ENCODE results near the gene PDIA6.

PDIA6 gene, protein sequence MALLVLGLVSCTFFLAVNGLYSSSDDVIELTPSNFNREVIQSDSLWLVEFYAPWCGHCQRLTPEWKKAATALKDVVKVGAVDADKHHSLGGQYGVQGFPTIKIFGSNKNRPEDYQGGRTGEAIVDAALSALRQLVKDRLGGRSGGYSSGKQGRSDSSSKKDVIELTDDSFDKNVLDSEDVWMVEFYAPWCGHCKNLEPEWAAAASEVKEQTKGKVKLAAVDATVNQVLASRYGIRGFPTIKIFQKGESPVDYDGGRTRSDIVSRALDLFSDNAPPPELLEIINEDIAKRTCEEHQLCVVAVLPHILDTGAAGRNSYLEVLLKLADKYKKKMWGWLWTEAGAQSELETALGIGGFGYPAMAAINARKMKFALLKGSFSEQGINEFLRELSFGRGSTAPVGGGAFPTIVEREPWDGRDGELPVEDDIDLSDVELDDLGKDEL

DNA sequence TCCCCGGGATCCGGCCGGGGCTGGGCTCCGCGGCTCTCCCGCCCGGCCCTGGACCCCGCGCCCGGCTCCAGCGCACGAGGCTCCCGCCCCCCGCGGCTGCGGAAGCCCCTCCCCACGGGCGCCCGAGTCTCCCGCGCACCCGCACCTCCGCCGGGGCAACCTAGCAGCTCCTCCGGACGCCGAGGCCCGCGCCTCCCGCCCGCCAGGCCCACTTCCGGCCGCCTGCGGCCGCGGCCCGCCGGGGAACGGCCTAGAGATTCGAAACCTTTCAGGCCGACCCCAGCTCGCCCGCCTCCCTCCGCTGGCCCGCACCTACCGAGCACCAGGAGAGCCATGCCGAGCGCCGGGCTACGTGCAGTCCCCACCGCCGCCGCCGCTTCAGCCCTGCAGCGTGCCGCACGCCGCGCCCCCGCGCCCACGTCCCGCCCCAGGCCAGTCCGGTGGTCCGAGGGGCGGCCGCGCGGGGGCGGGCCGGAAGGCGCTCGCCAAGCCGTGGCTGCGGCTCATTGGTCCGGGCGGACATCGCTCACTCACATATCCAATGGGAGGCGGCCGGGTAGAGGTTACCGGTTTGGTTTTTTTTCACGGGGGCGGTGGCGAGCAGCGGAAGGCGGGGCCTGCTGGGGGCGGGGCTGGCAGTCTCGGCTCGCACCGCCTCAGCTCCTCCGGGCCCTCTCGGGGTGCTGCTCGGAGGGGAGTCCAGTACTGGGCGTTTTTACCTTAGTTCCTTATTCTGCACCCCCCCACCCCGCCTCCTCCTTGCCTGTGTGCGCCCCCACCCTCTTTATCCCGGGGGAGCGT, at the start of gene PDIA6:
TSS of gene PDIA6 (minus strand) at position 424 of the 801 bp plus-strand sequence. CDS start at position 335, 89 bp downstream.
- peak; percentile 95 for DNase-seq

- DNase-seq = no peak
Measured at GRCh38 chr2:10862330-10862729, 49.7 kb upstream of the PDIA6 start.

DNA sequence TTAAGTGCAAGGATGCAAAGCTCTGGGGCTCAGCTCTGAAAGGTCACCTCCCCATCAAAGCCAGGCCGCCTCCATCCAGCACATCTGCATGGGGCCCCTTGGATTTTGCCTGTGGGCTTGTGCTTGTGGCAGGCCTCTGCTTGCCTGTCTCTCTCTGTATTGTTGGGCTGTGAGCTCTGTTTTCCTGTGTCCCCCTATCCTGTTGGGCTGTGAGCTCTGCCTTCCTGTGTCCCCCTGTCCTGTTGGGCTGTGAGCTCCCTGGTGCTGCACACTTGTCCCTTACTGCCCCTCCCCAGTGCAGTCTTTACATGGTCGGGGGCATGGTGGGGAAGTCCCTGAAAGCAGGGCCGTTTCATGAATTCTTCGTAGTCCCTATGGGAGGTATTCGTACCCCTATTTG, 49.2 kb upstream of the PDIA6 start:
- no peak for DNase-seq

GRCh38 chr2:10860814-10861325, 48.3 kb upstream of the PDIA6 start:
- DNase-seq = no peak

DNA sequence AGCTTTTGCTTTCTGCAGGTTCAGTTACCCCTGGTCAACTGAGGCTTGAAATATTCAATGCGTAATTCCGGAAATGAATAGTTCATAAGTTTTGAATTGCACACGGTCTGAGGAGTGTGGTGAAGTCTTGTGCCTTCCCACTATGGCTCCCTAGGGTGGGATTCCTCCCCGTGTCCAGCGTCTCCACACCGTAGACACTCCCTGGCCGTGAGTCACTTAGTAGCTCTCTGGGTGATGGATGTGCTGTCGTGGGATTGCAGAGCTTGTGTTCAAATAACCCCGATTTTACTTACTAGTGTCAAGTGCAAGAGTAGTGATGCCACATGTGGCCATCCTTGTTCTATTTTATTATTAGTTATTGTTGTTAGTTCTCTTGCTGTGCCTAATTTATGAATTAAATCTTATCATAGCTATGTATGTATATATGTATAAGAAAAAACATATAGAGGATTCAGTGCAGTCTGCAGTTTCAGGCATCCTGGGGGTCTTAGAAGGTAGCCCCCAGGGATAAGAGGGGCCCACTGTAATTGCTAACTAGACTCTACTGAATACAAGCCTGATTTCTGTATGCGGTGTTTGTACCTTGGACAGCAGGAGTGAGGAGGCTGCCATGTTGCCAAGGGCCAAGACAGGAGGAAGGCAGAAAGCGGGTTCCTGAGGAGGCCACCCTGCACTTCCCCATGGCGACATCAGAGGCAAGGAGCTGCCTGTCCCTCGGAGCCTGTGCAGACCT, 47.7 kb upstream of the PDIA6 start:
- DNase-seq = no peak

DNA sequence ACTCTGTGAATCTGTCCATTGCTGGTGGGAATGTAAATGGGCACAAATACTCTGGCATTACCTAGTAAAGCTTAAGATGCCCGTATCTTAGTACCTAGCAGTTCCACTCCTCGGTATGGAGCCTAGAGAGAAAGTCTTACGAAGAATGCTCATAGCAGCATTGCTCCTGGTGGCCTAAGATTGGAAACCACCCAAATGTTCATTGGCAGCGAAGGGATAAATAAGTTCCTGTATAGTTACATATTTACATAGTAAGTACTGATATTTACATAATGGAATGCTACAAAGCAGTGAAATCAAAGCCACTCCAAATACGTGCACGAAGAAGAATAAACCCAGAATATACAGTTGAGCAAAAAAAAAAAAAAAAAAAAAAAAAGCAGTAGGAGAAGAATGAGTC, 46.7 kb upstream of the PDIA6 start:
- no peak for DNase-seq

- DNase-seq = no peak
Measured at GRCh38 chr2:10848541-10848940, 36.0 kb upstream of the PDIA6 start.

DNA sequence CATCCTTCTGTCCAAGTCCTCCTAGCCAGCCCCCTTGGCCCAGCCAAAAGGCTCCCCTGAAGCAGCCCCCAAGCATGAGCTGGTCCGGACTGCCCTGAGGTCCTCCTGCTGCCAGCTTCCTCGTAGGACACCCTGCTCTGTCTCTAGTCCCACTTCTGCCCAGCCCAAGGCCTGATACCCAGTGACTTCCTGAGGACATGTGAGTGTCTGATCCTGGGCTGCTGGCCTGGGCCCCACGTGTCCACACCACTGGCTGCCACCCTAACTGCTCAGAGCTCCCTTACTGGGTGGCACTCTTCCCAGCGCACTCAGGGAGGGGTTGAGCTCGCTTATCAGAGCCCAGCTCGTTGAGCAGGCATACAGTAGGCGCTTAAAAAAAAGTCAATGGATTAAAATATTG, 34.4 kb upstream of the PDIA6 start:
- DNase-seq = no peak

DNA sequence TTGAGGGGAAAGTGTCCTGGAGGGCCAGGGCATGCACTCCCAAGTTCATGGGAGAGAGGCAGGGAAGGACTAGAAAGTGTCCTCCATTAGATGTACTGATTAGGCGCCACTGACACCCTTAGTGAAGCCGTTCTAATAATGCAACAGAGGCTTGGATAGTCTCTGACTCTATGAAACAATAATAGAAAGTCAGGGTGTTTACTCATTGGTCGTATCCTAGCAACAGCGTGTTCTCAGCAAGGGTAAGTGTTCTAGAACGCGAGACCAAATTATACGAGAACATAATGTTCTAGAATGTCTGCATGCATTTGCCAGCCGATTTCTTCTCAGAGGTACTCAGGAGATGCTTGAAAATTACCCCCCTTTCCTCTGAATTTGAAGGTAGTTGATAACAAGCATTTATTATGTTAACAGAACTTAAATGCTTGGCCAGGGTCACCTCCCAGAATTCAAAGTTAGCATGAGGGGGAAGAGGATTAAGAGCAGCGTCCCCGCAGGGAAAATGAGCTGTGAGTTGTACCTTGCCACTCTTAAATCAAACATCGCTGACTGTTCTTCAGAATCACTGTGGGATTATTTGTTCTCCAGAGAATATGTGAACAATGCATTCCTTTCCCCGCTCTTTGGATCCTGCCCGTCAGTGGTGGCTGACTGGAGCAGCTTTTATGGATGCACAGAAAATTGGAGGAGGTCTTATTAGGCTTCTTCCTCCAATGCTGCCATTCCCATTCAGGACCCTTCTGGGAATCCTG, 33.7 kb upstream of the PDIA6 start:
- no peak for DNase-seq

GRCh38 chr2:10845640-10846039, 33.1 kb upstream of the PDIA6 start:
- DNase-seq = no peak

GRCh38 chr2:10844097-10844496, 31.5 kb upstream of the PDIA6 start:
- no peak for DNase-seq

- DNase-seq = no peak
Measured at GRCh38 chr2:10842506-10842905, 29.9 kb upstream of the PDIA6 start.

DNA sequence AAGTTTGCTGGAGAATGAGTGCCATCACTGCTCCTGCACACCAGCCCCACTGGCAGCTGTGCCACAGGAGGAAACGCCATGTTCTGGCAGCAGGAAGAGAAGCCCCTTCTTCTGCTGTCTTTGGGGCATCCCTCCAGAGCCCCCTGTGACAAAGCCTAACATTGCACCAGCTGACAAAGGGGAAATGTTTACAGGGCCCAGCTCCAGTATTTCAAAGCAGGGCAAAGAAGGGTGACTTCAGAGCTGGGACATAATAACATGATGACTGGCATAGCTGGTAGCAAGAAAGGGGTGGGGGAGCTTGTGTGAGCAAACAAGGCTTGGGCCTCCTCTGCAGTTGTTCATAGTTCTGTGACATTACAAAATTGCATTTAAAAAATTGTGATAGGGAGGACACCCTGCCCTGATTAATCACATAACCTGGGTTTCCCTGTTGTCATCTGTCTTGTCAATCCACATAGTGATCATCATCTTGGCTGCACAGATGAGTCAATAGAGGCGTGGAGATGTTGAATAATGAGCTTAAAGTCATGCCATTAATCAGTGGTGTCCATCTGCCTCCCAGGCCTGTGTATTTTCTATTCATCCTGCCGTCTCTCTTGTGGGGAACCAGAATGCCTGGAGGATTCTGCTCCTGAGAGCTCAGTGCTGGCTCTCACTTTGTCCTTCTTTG, 29.1 kb upstream of the PDIA6 start:
- no peak for DNase-seq

- DNase-seq = no peak
Measured at GRCh38 chr2:10839813-10840212, 27.2 kb upstream of the PDIA6 start.

GRCh38 chr2:10838734-10839133, 26.1 kb upstream of the PDIA6 start:
- no peak for DNase-seq

DNA sequence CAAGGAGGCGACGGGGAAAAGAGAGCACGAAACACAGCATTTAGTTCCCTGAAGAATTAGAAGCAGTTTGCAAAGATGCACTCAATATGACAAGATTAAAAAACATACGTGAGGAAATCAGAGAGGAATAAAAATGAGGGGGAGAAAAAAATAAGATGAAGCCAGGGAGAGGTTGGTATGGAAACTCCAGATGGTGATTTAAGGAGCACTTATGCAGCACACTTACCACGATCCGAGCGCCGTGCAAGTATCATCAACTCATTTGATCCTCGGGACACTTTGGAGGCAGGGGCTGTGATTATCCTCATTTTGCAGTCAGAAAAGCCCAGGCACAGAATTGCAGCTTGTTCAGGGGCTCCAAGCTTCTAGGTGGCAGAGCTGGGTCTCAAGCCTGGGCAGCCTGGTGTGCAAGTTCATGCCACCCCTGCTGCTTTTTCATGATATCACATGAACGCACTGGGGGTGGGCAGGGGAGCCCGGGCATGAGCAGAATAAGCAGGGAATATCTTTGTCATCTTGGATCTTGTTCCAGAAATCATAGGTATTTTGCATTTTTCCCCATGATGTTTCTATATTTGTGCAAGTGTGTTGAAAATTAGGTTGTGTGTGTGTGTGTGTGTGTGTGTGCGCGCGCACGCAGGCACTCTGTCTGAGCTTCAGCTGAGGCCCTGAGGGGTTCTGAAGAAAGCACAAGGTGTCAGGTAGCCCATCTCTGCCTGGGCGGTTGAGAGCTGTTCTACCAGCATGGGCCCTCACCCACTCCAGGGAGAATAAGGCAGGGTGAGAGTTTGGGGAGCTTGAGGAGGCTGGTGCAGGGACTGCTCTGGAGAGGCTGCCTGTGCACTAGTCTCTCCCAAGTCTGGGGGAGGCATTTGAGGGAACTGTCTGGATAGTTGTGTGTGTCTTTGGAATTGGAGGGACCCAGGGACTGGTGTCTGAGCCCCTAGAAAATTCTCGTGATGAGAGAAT, 25.0 kb upstream of the PDIA6 start:
- DNase-seq = no peak

- peak; percentile 66 to 77 for DNase-seq
Measured at GRCh38 chr2:10835052-10835970, 22.7 kb upstream of the PDIA6 start.

GRCh38 chr2:10834068-10834655, 21.6 kb upstream of the PDIA6 start:
- no peak for DNase-seq

GRCh38 chr2:10833021-10833420, 20.4 kb upstream of the PDIA6 start:
- DNase-seq = no peak
